Left lung (tissue), 10 donors: ENCODE measurements around the gene MCTP2. TPM values are rescaled to one million over a fixed set of nuclear protein-coding genes. Genes with fewer than 3 reads are reported as not detected.

Source experiments
- ATAC-seq: fragments of 200-7000 bp; cut with Tn5 transposase; one replicate; pipeline ENCODE4 v1.9.1; 2020; ENCODE audit warnings: moderate library complexity
- DNase-seq, 4 donors: peaks; one replicate each; pipeline ENCODE4 v3.0.0-alpha.2; 2013 to 2020
- H3K27ac ChIP-seq, 2 donors: fragments of 200-600 bp; sonication (generic) in 1 of 2; one replicate each; pipeline versions ENCODE4 v1.5.0 to v1.8.0; 2020 to 2021
- H3K27me3 ChIP-seq, 2 donors: fragments of 200-600 bp; sonication (generic) in 1 of 2; one replicate each; pipeline versions ENCODE4 v1.5.0 to v1.8.0; 2020 to 2021
- H3K36me3 ChIP-seq, 2 donors: fragments of 200-600 bp; sonication (generic) in 1 of 2; one replicate each; pipeline versions ENCODE4 v1.5.0 to v1.8.0; 2020 to 2021
- H3K4me1 ChIP-seq, 2 donors: fragments of 200-600 bp; one replicate each; pipeline ENCODE4 v1.8.0; 2021
- H3K4me3 ChIP-seq, 2 donors: fragments of 200-600 bp; sonication (generic) in 1 of 2; one replicate each; pipeline versions ENCODE4 v1.5.0 to v1.8.0; 2020 to 2021; ENCODE audit warnings: mild to moderate bottlenecking in 1 of 2
- H3K9me3 ChIP-seq, 2 donors: fragments of 200-600 bp; sonication (generic) in 1 of 2; one replicate each; pipeline versions ENCODE4 v1.5.0 to v1.8.0; 2020 to 2021
- CTCF ChIP-seq, 2 donors: fragments of 200-600 bp; sonication (generic) in 1 of 2; IDR thresholded peaks; one replicate each; pipeline versions ENCODE4 v1.5.0 to v1.8.0; 2021; ENCODE audit warnings: antibody characterized with exemption in 2 of 2
- intact Hi-C, 2 donors: fragments of 100-400 bp; cut with DNase I; formaldehyde crosslinking; loops; one replicate each; pipeline versions ENCODE4 v1.11.2 to v1.14.2; 2022
- polyA plus RNA-seq, 6 donors: library from polyadenylated mRNA; unstranded; fragments of 120-200 nt; gene quantifications; one replicate each; pipeline ENCODE4 v1.2.1, GENCODE V29; 2013; ENCODE audit not compliant: insufficient read length in 6 of 6
- total RNA-seq, 2 donors: library from RNA; stranded (reverse); fragmentation: NEBNext Ultra II Directional; extraction: Animal tissue kit (Norgen Biotek cat#: 25700); gene quantifications; one replicate each; pipeline ENCODE4 v1.2.1, GENCODE V29; 2021
- donor health status: DM: no; HTN: yes; CAD: no.
- donor health status: DM: no; HTN: no; CAD: no.

MCTP2 gene
- total and polyA plus RNA-seq, 8 donors = 25.9 to 38.8 (median 35.0) TPM

- ATAC-seq = peak; percentile 44
- intact Hi-C loops = no loop called here
- H3K4me1 ChIP-seq = peaks cover 0 to 19% of the 10 kb centered on the region in 2 donors
- no peak for TF ChIP-seq CTCF (IDR thresholded peaks at IDR 0.05)
- H3K27ac ChIP-seq = peak overlapping the region; percentile 54 to 69
- no peak overlapping the region for H3K4me3 ChIP-seq
- no peaks in the 10 kb centered on the region for H3K9me3 ChIP-seq
- H3K36me3 ChIP-seq = peaks cover 0 to 55% of the 10 kb centered on the region in 2 donors
- H3K27me3 ChIP-seq = no peaks in the 10 kb centered on the region
- DNase-seq = no peak
These were observed 139.0 kb downstream of the MCTP2 start for GRCh38 chr15:94370206-94370935.

- Histone ChIP-seq H3K9me3 (no peaks in the 10 kb centered on the region), H3K27me3 (no peaks in the 10 kb centered on the region), H3K4me3 (no peak overlapping the region), H3K36me3 (peaks cover 0 to 60% of the 10 kb centered on the region in 2 donors), H3K4me1 (peaks cover 0 to 19% of the 10 kb centered on the region in 2 donors), H3K27ac (peak overlapping the region; percentile 54 to 69)
- ATAC-seq (peak; percentile 16), DNase-seq (no peak)
- no peak for TF ChIP-seq CTCF (IDR thresholded peaks at IDR 0.05)
- intact Hi-C loops = no loop called here
These were observed 139.6 kb downstream of the MCTP2 start for GRCh38 chr15:94370936-94371285.

- Histone ChIP-seq H3K27ac (no peak overlapping the region), H3K9me3 (no peaks in the 10 kb centered on the region), H3K4me1 (peaks cover 0 to 19% of the 10 kb centered on the region in 2 donors), H3K4me3 (no peak overlapping the region), H3K27me3 (no peaks in the 10 kb centered on the region), H3K36me3 (peaks cover 0 to 64% of the 10 kb centered on the region in 2 donors)
- intact Hi-C loops = no loop called here
- TF ChIP-seq CTCF (IDR thresholded peaks at IDR 0.05) = no peak
- no peak for ATAC-seq
- DNase-seq = no peak
These were observed 141.5 kb downstream of the MCTP2 start for GRCh38 chr15:94372821-94373220.

GRCh38 chr15:94375997-94376396 lies 144.6 kb downstream of the MCTP2 start:
- no peak for TF ChIP-seq CTCF (IDR thresholded peaks at IDR 0.05)
- Histone ChIP-seq H3K9me3 (no peaks in the 10 kb centered on the region), H3K36me3 (peaks cover 0 to 59% of the 10 kb centered on the region in 2 donors), H3K27me3 (no peaks in the 10 kb centered on the region), H3K27ac (no peak overlapping the region), H3K4me1 (peaks cover 0 to 5% of the 10 kb centered on the region in 2 donors), H3K4me3 (no peak overlapping the region)
- intact Hi-C loops = no loop called here
- ATAC-seq (no peak), DNase-seq (no peak)

GRCh38 chr15:94379986-94380385 lies 148.6 kb downstream of the MCTP2 start:
- ATAC-seq (no peak), DNase-seq (no peak)
- TF ChIP-seq CTCF (IDR thresholded peaks at IDR 0.05) = no peak
- H3K36me3 ChIP-seq = peaks cover 0 to 57% of the 10 kb centered on the region in 2 donors
- no peaks in the 10 kb centered on the region for H3K27me3 ChIP-seq
- no peak overlapping the region for H3K27ac ChIP-seq
- intact Hi-C loops = no loop called here
- no peaks in the 10 kb centered on the region for H3K4me1 ChIP-seq
- no peaks in the 10 kb centered on the region for H3K9me3 ChIP-seq
- H3K4me3 ChIP-seq = no peak overlapping the region
